HCT116 (cell line): Measurements from ENCODE around the gene ENPP3.

Experiments
- ATF3 ChIP-seq: IDR thresholded peaks from 2 replicates; pipeline ENCODE4 v1.6.1; 2012
- CTCF ChIP-seq, 3 experiments: fragments of 200-600 bp in 1 of 3; sonication (generic) in 1 of 3; IDR thresholded peaks in 2 of 3; conservative IDR thresholded peaks in 1 of 3; 2 replicates each; pipeline ENCODE4 v1.5.1; 2012 to 2017; ENCODE audit warnings: low read depth in 2 of 3, low read length in 2 of 3, antibody characterized with exemption in 1 of 3, borderline replicate concordance in 1 of 3, control low read depth in 1 of 3, mild to moderate bottlenecking in 1 of 3, mixed read lengths in 1 of 3, mixed run types in 1 of 3, moderate library complexity in 1 of 3; ENCODE audit not compliant: insufficient read depth in 1 of 3
- EGR1 ChIP-seq: IDR thresholded peaks from 2 replicates; pipeline ENCODE4 v1.6.1; 2012; ENCODE audit warnings: low read depth
- JUND ChIP-seq: IDR thresholded peaks from 2 replicates; pipeline ENCODE4 v1.6.1; 2012
- POLR2A ChIP-seq: IDR thresholded peaks from 2 replicates; pipeline ENCODE4 v1.7.0; 2011; ENCODE audit warnings: borderline replicate concordance; ENCODE audit not compliant: insufficient read depth, insufficient read length; ENCODE audit errors: extremely low read depth
- POLR2AphosphoS5 ChIP-seq: IDR thresholded peaks from 2 replicates; pipeline ENCODE4 v1.6.1; 2011; ENCODE audit warnings: mild to moderate bottlenecking, low read depth, low read length, moderate library complexity
- RAD21 ChIP-seq: IDR thresholded peaks from 2 replicates; pipeline ENCODE4 v1.6.1; 2012; ENCODE audit warnings: low read depth, mild to moderate bottlenecking
- YY1 ChIP-seq: IDR thresholded peaks from 2 replicates; pipeline ENCODE4 v1.6.1; 2011; ENCODE audit warnings: low read length, low read depth, moderate library complexity, mild to moderate bottlenecking; ENCODE audit not compliant: insufficient replicate concordance; ENCODE audit errors: extremely low read depth
- ZNF274 ChIP-seq: fragments of 200-500 bp; sonication (Bioruptor generic); IDR thresholded peaks from 2 replicates; pipeline ENCODE4 v1.6.1; 2014; ENCODE audit warnings: mild to moderate bottlenecking, low read depth, low read length, inconsistent platforms
- TF ChIP-seq, protein P1 (sequence below): IDR thresholded peaks from 2 replicates; pipeline ENCODE4 v1.6.1; 2011; ENCODE audit warnings: mild to moderate bottlenecking, low read length, moderate library complexity; ENCODE audit not compliant: insufficient replicate concordance; ENCODE audit errors: extremely low read depth

GRCh38 chr6:131741688-131742393 lies 104.7 kb downstream of the ENPP3 start:
- no peak for TF ChIP-seq YY1
- TF ChIP-seq CTCF (IDR thresholded peaks at IDR 0.05 in 2 of 3, conservative IDR thresholded peaks at IDR 0.05 in 1 of 3; ENCODE audit: borderline replicate concordance in 1 of 3, insufficient read depth in 1 of 3, low read depth in 2 of 3, low read length in 2 of 3) = no peak
- TF ChIP-seq RAD21 = no peak
- TF ChIP-seq POLR2A = no peak
- no peak for TF ChIP-seq JUND
- no peak for TF ChIP-seq ATF3
- TF ChIP-seq, protein P1, sequence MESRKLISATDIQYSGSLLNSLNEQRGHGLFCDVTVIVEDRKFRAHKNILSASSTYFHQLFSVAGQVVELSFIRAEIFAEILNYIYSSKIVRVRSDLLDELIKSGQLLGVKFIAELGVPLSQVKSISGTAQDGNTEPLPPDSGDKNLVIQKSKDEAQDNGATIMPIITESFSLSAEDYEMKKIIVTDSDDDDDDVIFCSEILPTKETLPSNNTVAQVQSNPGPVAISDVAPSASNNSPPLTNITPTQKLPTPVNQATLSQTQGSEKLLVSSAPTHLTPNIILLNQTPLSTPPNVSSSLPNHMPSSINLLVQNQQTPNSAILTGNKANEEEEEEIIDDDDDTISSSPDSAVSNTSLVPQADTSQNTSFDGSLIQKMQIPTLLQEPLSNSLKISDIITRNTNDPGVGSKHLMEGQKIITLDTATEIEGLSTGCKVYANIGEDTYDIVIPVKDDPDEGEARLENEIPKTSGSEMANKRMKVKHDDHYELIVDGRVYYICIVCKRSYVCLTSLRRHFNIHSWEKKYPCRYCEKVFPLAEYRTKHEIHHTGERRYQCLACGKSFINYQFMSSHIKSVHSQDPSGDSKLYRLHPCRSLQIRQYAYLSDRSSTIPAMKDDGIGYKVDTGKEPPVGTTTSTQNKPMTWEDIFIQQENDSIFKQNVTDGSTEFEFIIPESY = no peak
- TF ChIP-seq EGR1 = no peak
- no peak for TF ChIP-seq POLR2AphosphoS5
- TF ChIP-seq ZNF274 = no peak
